Thyroid gland (tissue), 4 donors: ENCODE measurements around the gene OPALIN.

Experiments used
- CTCF ChIP-seq, 6 experiments: fragments of 200-600 bp in 3 of 6; fragments of 450-650 bp in 3 of 6; sonication (generic) in 3 of 6; IDR thresholded peaks; one replicate each; pipeline ENCODE4 v1.5.1; 2016 to 2019; ENCODE audit warnings: antibody characterized with exemption in 6 of 6, mild to moderate bottlenecking in 2 of 6, inconsistent platforms in 1 of 6, moderate library complexity in 1 of 6
- POLR2A ChIP-seq, 2 donors: fragments of 450-650 bp; IDR thresholded peaks; one replicate each; pipeline ENCODE4 v1.6.1; 2017; ENCODE audit warnings: antibody characterized with exemption in 2 of 2, mild to moderate bottlenecking in 2 of 2, moderate library complexity in 1 of 2

- TF ChIP-seq POLR2A (IDR thresholded peaks at IDR 0.05) (no peak), CTCF (IDR thresholded peaks at IDR 0.05) (no peak)
Observed at GRCh38 chr10:96337106-96337505, 21.7 kb downstream of the OPALIN start.
